Motor neuron (in vitro differentiated cells): ENCODE data around the gene TOR2A. TPM values are rescaled to one million over a fixed set of nuclear protein-coding genes. Genes with fewer than 3 reads are reported as not detected.
"Not testable (repeated sequence)": the region's sequence is repeated elsewhere in the genome, so short reads cannot be mapped to it uniquely, and the experiment has no call there.

ENCODE experiments used
- ATAC-seq, 8 experiments: fragments of 200-7000 bp; cut with Tn5 transposase; replicated peaks in 6 of 8; 2 replicates each; pipeline ENCODE4 v1.8.0; 2021; ENCODE audit warnings: mild to moderate bottlenecking in 8 of 8, moderate library complexity in 8 of 8
- H3K27ac ChIP-seq, 2 donors: fragments of 250-450 bp; sonication (Bioruptor Pico); 2 replicates each; pipeline ENCODE4 v1.9.0; 2021; ENCODE audit warnings: antibody characterized with exemption in 2 of 2, mild to moderate bottlenecking in 2 of 2, moderate library complexity in 1 of 2
- H3K4me1 ChIP-seq, 2 donors: fragments of 250-450 bp; sonication (Bioruptor Pico); replicated peaks in 1 of 2; 2 replicates each; pipeline ENCODE4 v1.6.1; 2021; ENCODE audit warnings: antibody characterized with exemption in 2 of 2, mild to moderate bottlenecking in 2 of 2, moderate library complexity in 1 of 2
- H3K4me3 ChIP-seq, 5 donors: fragments of 250-450 bp; sonication (Bioruptor Pico); 2 replicates each; pipeline ENCODE4 v1.9.0; 2021; ENCODE audit warnings: antibody characterized with exemption in 5 of 5, mild to moderate bottlenecking in 5 of 5, moderate library complexity in 4 of 5
- WGBS, 10 experiments: fragments of 450-650 bp; shearing (Covaris generic); methylation state at CpG; one replicate each; pipeline ENCODE4 v1.0.0; 2022; 5-methylcytosine and 5-hydroxymethylcytosine counted together
- in situ Hi-C, 9 experiments: fragments of 400-800 bp; cut with MboI; loops; one replicate each; pipeline ENCODE4 v1.15.0; 2021; ENCODE audit warnings: low sequenced_read_pairs in 9 of 9, low pct_unique_long_range_greater_than_20kb in 2 of 9; ENCODE audit not compliant: unreplicated experiment in 9 of 9
- total RNA-seq, 8 experiments: library from RNA; unstranded; fragments of 300-600 nt; gene quantifications; 2 replicates each; pipeline versions ENCODE4 v1.2.3 to v1.2.4, GENCODE V29; 2022

TOR2A gene
- total RNA-seq, 8 experiments from 2014 or later: 5.5 to 18.1 (median 11.8) TPM

DNA sequence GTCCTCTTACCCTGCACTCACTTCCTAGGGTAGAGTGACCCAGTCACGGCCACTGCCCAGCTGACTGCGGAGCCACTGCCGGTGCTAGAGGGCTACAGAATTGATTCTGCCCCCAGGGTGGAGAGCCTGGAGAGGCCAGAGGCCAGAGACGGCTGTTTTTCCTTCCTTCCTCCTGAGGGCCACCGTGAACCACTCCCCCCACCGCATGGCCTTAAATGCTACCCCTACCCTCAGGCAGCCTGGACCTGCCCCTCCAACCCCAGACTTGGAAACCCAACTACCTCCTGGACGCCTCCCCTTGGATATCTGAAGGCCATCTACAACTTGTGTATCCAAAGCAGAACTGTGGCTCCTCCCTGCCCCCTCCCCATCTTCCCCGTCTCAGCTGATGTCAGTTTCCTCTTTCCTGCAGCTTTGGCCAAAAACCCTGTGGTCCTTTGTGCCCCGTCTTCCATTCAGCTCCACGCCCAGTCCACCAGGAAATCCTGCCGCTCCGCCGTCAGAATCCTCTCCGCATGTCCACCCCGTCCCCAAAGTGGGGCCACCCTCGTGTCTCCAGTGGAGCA lies 27.1 kb upstream of the TOR2A start:
- Histone ChIP-seq H3K4me3 (no peak overlapping the region), H3K4me1 (peaks cover 0 to 7% of the 10 kb centered on the region in 2 donors), H3K27ac (no peak overlapping the region)
- in situ Hi-C loops: no loop called here
- WGBS, 10 experiments: 40 to 76% (median 49%) methylated on average over 1 to 5 of the region's 16 CpGs; no CpG with 5 or more reads in 6 of the 10 experiments
- peak in 2 of 8 experiments; percentile 10 to 11 for ATAC-seq

DNA sequence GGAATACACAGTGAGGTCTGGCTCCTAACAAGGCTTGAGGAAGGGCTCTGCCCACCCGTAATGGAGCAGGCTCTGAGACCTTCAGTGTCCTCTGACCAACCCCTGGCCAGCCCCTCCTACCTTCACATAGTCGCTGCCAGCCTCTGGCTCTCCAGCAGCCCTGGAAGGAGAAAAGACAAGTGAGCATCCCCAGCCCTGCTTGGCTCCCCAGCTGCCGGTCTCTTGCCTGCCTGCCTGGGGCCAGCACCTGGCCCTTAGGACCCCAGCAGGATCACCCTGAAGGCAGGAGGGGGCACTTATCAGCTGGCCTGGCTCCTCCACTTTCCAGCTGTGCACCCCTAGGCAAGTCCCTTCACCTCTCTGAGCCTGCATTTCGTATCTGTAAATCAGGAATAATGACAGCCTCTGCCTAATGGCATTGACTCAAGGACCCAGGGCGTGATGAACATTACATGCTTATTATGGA lies 26.4 kb upstream of the TOR2A start:
- no peak overlapping the region for H3K4me3 ChIP-seq
- ATAC-seq: peak in 6 of 8 experiments; percentile 9 to 66 (median 30)
- peaks cover 0 to 7% of the 10 kb centered on the region in 2 donors for H3K4me1 ChIP-seq
- 0 to 52% (median 35%) methylated on average over 1 to 2 of the region's 5 CpGs; no CpG with 5 or more reads in 4 of the 10 experiments for WGBS, 10 experiments
- no peak overlapping the region for H3K27ac ChIP-seq
- in situ Hi-C loops: no loop called here

DNA sequence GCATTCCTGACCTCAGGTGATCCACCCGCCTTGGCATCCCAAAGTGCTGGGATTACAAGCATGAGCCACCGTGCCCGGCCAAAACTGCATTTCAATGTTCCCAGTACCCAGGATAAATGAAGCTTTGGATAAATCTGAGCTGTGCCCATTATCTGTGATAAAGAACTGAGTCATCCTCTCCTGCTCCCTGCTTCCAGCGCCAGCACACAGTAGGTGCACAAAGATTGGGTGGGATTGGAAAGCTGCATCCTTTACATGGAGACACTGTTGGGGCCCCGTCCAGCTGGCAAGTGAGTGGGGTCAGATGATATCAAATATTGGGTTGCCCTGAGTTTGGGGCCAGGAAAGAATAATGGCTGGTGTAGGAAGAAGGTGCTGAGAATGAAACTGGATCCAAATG lies 26.0 kb upstream of the TOR2A start:
- Histone ChIP-seq H3K4me3 (no peak overlapping the region), H3K27ac (no peak overlapping the region), H3K4me1 (peaks cover 0 to 7% of the 10 kb centered on the region in 2 donors)
- 76 to 100% (median 80%) methylated on average over 1 to 4 of the region's 5 CpGs; no CpG with 5 or more reads in 3 of the 10 experiments for WGBS, 10 experiments
- no peak for ATAC-seq
- in situ Hi-C loops: no loop called here

DNA sequence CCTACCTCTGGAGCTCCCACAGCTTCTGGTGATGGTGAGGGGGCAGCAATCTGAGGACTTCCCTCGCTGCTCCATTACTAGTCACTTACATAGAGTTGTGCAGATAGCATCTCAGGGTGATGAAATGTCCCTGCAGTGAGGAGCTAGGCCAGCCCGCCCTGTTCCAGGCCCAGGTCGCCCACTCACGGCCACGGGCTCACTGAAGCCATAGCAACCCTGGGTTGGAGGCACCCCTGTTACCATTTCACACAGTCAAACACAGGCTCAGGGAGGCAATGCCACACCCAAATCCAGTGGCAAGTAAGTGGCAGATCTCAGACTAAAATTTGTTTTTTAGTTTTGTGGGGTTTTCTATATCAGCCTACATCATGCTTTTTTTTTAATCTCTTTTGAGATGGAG lies 23.7 kb upstream of the TOR2A start:
- Histone ChIP-seq H3K4me3 (no peak overlapping the region), H3K27ac (no peak overlapping the region), H3K4me1 (peaks cover 0 to 7% of the 10 kb centered on the region in 2 donors)
- no peak for ATAC-seq
- in situ Hi-C loops: no loop called here
- WGBS, 10 experiments: 57 to 100% (median 72%) methylated on average over 1 to 3 of the region's 5 CpGs; no CpG with 5 or more reads in 5 of the 10 experiments

DNA sequence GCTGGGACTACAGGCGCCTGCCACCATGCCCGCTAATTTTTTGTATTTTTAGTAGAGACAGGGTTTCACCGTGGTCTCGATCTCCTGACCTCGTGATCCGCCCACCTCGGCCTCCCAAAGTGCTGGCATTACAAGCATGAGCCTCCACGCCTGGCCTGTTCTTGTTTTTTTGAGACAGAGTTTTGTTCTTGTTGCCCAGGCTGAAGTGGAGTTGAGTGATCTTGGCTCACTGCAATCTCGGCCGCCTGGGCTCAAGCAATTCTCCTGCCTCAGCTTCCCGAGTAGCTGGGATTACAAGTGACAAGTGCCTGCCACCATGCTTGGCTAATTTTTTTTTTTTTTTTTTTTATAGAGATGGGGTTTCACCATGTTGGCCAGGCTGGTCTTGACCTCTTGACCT lies 21.7 kb upstream of the TOR2A start:
- WGBS, 10 experiments: 31 to 81% (median 76%) methylated on average over 2 to 8 of the region's 11 CpGs; no CpG with 5 or more reads in 2 of the 10 experiments
- H3K4me3 ChIP-seq, in situ Hi-C loops, H3K27ac ChIP-seq, ATAC-seq: not testable (repeated sequence)
- peaks cover 6 to 14% of the 10 kb centered on the region in 2 donors for H3K4me1 ChIP-seq

DNA sequence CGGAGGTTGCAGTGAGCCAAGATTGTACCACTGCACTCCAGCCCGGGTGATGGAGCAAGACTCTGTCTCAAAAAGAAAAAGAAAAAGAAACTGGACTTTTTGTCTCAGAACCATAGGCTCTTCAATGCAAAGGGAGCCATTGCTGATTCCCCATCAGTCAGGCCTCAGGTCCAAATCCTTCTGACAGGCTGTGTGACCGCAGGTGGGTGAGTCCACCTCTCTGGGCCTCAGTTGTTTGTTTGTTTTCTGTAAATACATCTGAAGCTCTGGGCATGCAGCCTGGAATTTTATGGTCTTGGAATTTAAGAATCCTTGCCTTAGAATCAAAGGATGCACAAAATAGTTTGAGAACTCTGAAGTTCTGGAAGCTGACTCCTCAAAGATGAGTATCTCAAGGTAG lies 21.1 kb upstream of the TOR2A start:
- Histone ChIP-seq H3K27ac (no peak overlapping the region), H3K4me1 (peaks cover 2 to 14% of the 10 kb centered on the region in 2 donors), H3K4me3 (no peak overlapping the region)
- WGBS, 10 experiments: 50 to 100% (median 80%) methylated on average over 1 to 2 of the region's 3 CpGs; no CpG with 5 or more reads in 5 of the 10 experiments
- no peak for ATAC-seq
- in situ Hi-C loops: no loop called here

DNA sequence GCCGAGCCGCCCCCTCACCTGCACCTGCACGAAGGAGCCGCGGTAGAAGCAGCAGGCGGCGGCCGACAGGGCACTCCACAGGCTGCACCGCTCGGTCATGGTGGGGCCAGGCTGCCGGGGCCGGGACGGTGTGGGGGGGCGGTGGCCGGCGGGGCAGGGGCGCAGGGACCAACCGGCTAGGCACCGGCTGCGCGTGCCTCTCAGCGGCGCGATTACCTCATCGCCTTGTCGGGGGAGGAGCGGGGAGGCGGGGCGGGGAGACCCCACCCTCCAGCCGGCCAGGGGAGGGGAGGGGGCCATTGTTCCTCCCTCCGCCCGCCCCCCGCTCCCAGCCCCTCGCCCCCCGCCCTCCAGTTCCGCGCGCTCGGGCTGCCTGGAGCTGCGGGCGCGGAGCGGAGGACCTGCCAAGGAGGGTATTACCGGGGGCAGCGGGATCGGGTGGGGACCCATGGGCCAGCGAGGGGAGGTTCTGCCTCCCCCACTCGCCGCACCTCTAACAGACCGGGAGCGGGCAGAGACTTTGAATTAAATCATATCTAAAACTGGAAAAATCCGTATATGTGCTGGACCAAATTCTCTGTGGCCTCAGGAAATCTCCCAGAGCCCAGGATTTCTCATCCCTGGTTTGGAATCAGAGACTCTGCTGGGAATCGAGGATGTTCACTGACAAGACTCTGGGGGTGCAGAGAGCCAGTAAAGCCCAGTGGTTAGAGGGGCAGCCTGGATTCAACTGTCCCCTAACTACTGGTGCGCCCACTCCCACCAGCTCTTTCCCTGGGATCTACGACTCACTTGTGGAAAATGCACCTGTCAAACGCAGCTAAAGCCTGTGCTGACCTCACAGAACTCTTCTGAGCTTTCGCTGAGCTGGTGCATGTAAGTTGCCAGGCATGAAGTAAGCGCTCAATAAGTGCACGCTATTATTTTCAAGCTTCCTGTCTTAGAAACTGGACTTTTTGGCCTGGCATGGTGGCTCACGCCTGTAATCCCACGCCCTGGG lies 20.3 kb upstream of the TOR2A start:
- WGBS, 10 experiments: 9 to 80% (median 34%) methylated on average over 1 to 8 of the region's 61 CpGs; no CpG with 5 or more reads in 4 of the 10 experiments
- ATAC-seq: peak in 6 of 8 experiments; percentile 43 to 80 (median 76)

DNA sequence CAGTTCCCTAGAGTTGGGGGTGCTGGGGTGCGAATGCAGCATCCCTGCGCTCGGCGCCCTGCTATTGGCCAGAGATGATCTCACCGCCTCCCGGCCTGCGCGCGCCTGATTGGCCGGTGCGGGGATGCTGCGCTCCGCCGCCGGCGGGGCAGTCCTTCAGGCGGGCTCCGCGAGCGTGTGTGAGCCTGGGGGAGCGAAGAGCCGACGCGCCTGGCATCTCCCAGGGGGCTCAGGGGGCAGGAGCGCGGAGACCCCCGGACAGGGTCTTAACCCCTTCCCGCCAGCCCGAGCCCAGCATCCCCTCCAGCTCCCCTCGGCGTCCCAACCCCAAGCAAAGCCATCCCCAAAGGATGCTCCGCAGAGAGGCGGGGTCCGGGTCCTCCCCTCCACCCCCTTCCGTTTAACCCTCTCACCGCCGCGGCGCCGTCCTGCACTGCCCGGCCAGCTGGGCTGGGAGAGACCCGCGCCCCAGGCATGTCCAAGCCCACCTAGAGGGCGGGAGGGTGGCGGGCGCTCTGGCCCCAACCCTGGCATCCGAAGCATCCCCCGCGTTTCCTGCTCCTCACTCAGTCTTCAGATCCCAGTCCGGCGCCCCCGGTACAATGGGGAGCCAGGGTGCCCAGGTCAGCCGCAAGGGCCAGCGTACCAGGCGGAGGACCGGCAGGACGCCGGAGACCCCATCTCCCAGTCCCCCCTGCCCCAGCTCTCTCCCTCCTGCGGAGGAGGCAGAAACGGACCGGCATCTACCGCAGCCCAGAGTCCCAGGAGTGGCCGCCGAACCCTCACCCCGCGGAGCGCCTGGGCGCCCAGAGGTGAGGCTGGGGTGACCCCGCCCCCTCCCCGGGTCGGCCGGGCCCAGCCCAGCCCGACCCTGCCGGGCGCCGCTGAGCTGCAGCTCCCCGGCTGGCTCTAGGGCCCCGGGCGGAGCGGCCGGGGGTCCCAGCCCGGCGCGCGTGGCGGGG lies 19.3 kb upstream of the TOR2A start:
- H3K27ac ChIP-seq: peak overlapping the region; percentile 80 to 94
- in situ Hi-C loops: no loop called here

More for the DNA sequence above, 20.3 kb upstream of the TOR2A start:
- Histone ChIP-seq H3K4me3 (peak overlapping the region; percentile 61 to 93 (median 73)), H3K4me1 (peaks cover 2 to 14% of the 10 kb centered on the region in 2 donors), H3K27ac (peak overlapping the region; percentile 80 to 94)
- in situ Hi-C loops: no loop called here

DNA sequence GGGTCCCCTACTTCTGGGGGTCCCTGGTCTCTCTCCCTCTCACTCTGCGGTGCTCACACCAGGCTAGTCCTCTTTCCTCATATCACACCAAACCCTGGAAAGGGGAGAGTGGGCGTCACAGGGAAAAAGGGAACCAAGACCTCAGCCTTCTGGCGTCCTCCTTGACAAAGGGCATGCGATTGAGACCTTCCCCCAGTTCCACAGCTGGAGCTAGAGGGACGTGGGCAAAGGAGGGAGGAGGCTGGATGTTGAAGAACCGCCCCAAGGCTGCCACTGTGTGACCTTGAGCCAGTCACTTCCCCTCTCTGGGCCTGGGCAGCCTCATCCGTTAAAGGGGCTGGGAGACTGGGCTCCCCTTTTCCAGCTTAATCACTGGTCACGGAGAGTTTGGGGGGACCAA lies 18.5 kb upstream of the TOR2A start:
- Histone ChIP-seq H3K27ac (peak overlapping the region; percentile 80 to 94), H3K4me3 (peak overlapping the region; percentile 61 to 93 (median 73)), H3K4me1 (peaks cover 2 to 14% of the 10 kb centered on the region in 2 donors)
- in situ Hi-C loops: no loop called here
- 0 to 100% (median 11%) methylated on average over 1 to 4 of the region's 8 CpGs; no CpG with 5 or more reads in 6 of the 10 experiments for WGBS, 10 experiments
- ATAC-seq: peak in 6 of 8 experiments; percentile 0 to 6 (median 0)

More for the DNA sequence above, 19.3 kb upstream of the TOR2A start:
- peak; percentile 64 to 91 (median 78) for ATAC-seq
- H3K4me3 ChIP-seq: peak overlapping the region; percentile 61 to 93 (median 73)
- peaks cover 2 to 14% of the 10 kb centered on the region in 2 donors for H3K4me1 ChIP-seq
- WGBS, 10 experiments: no CpG with 5 or more reads among the region's 86 CpGs

DNA sequence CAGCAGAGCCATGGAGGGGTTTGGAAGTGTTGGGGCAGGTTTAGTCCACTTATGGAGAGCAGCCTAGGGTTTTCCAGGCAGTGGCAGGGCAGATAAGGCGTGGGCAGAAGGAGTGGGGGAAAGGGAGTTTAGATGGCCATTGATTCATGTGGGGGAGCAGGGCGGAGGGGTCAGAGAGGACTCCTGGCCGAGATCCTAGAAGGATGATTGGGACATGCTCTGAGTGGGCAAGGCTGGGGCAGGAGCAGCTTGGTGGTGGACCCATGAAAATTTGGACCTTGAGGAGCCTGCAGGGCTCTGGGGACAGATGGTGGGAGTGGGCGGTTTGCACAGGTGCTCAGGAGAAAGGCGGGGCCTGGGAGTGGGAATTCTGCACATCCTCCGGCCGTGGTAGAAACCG lies 18.1 kb upstream of the TOR2A start:
- ATAC-seq: no peak
- H3K4me3 ChIP-seq: peak overlapping the region; percentile 61 to 93 (median 73)
- in situ Hi-C loops: no loop called here

DNA sequence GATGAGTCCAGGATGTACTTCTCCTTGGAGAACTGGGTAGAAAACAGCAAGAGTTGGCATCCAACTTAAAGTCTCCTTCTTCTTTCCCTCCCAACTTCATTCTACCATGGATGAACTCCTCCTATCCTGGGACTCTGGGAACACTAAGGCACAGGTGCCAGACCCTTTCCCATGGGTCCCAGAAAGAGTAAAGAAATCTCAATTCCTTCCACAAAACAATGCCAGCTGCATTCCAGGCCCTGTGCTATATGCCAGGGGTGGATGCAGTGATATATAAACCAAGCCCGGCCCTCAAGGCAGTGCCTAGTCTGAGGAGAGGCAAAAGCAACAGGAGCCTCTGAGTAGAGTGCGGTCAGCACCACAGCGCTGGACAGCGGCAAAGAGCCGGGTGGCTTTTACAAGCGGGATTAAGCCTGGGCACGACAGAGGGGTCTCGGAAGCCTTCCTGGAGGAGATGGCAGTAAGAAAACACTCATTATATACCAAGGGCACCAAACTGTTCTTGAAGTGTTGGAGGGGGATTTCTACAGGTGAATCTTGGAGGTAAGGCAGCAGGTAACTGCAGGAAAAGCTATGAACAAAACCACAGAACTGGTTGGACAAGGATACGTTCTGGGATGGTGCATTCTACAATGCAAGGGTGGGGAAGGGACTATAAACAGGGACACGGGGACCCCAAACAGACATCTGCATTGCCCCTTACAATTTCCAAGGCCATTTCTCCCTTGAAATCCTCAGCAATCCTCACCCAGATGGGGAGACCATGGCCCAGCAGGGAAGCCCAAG lies 16.4 kb upstream of the TOR2A start:
- peak in 3 of 8 experiments; percentile 49 to 65 (median 57) for ATAC-seq
- no peak overlapping the region for H3K27ac ChIP-seq
- H3K4me1 ChIP-seq: peaks cover 2 to 14% of the 10 kb centered on the region in 2 donors
- no peak overlapping the region for H3K4me3 ChIP-seq
- 0 to 61% (median 21%) methylated on average over 1 to 8 of the region's 10 CpGs for WGBS, 10 experiments
- in situ Hi-C loops: no loop called here

More for the DNA sequence above, 18.1 kb upstream of the TOR2A start:
- Histone ChIP-seq H3K27ac (no peak overlapping the region), H3K4me1 (peaks cover 2 to 14% of the 10 kb centered on the region in 2 donors)
- WGBS, 10 experiments: 18 to 83% methylated on average over 1 to 3 of the region's 8 CpGs; no CpG with 5 or more reads in 8 of the 10 experiments
